GM12872 (cell line): ENCODE data around the gene CDKN2D.

Experiments
- TF ChIP-seq, protein P1 (sequence below): IDR thresholded peaks from 3 replicates; pipeline ENCODE4 v1.5.1; 2011; ENCODE audit warnings: low read depth, mild to moderate bottlenecking, low read length, moderate library complexity; ENCODE audit not compliant: insufficient read depth

CDKN2D gene

DNA sequence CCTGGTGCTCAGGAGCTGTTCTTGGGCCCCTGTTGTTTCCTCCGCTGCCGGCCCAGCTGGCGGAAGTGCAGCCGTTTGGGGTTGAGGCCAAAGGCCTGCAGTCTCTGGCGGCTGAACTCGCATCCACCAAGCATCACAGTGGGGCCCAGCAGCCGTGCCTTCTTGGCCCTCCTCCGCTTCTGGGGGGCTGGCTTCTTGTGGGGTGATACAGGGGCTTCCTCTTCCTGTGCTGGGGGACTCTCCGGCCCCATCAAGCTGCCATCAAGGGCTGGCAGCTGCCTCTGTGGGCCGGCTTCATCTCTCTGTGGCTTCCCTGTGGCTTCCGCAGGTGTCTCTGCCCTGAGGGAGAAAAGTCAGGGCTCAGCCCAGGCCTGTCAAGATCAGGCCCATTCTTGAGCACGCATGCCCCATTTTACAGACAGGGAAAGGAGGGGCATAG, 14.8 kb downstream of the CDKN2D start:
- TF ChIP-seq, protein P1, sequence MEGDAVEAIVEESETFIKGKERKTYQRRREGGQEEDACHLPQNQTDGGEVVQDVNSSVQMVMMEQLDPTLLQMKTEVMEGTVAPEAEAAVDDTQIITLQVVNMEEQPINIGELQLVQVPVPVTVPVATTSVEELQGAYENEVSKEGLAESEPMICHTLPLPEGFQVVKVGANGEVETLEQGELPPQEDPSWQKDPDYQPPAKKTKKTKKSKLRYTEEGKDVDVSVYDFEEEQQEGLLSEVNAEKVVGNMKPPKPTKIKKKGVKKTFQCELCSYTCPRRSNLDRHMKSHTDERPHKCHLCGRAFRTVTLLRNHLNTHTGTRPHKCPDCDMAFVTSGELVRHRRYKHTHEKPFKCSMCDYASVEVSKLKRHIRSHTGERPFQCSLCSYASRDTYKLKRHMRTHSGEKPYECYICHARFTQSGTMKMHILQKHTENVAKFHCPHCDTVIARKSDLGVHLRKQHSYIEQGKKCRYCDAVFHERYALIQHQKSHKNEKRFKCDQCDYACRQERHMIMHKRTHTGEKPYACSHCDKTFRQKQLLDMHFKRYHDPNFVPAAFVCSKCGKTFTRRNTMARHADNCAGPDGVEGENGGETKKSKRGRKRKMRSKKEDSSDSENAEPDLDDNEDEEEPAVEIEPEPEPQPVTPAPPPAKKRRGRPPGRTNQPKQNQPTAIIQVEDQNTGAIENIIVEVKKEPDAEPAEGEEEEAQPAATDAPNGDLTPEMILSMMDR, result no peak

DNA sequence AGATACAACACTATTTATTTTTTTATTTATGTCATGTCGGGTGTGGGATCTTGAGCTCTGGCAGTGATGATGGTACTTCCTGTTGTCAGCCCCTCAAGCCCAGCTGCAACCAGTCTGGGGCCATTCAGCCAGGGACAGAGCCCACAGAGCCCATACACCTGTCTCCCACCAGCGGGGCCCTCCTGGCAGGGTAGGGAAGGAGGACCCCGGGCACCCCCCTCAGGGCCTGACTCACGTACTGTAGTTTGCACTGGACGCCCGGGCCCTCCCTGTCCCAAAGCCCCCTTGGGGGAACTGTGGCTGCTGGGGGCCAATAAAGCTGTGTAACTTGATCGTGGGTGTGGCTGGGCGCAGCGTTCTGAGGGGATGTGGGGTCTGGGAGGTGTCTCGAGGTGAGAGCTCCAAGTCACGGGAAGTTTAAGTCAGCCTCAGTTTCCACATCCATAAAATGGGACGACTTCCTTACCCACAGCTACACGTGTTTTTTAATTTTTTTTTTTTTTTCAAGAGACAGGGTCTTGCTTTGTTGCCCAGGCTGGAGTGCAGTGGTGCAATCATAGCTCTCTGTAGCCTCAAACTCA, 15.6 kb downstream of the CDKN2D start:
- TF ChIP-seq, protein P1, result no peak

DNA sequence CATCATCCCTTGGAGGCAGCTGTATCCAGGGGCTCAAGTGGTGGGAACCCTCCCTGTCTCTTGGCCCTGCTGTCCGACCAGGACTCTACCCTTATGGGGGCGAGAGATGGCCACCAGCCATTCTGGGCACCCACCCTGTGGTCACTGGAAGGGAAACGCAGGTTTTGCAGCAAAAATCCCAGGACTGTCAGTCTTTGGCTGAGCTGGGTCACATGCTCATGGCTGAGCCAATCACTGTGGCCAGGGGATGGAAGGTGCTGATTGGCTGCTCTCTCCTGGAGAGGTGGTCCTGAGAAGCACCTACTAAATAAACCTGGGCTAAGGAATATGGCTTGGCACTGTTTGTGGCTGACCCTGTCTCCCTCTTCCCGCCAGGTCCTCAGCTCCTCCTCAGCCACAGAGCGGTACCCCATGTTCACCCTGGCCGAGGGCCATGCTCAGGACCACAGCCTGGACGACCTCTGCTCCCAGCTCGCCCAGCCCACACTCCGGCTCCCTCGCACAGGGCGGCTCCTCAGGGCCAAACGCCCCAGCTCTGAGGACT, 16.2 kb downstream of the CDKN2D start:
- TF ChIP-seq, protein P1, result no peak

DNA sequence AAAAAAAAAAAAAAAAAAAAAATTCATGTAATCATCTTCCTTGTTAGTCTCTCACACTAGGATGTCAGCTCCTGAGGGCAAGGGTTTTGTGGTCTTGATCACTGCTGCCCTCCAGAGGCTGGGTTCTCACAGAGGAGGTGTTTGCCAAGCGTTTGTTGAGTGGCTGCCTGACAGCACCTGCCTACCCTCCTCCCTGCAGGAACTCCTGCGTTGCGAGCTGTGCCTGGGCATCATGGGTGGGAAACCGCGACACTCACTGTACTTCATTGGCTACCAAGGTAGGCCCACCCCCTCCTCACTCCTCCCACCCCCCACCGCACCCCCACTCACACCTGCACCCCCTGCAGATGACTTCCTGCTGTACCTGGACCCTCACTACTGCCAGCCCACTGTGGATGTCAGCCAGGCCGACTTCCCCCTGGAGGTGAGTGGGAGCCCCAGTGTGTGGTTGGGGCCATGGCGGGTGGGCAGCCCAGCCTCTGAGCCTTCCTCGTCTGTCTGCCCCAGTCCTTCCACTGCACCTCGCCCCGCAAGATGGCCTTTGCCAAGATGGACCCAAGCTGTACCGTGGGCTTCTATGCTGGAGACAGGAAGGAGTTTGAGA, 17.0 kb downstream of the CDKN2D start:
- TF ChIP-seq, protein P1, result peak; percentile 27; the same call in 1 of the 3 replicates

DNA sequence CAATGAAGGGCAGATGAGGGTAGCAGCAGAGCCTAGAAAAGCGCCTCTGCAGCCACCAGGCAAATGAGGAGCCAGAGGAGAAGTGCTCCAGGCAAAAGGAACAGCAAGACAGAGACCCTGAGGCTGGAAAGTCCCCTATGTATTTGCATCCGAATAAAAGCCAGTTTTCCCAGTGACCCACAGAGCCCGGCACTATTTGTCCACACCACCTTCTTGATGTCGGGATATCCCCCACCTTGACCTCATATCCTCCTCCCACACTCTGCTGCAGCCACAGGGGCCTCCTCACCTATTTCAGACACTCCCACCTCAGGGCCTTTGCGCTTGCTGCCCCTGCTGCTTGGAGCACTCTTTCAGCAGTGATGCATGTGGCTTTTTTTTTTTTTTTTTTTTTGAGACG, 18.4 kb downstream of the CDKN2D start:
- TF ChIP-seq, protein P1, result no peak

DNA sequence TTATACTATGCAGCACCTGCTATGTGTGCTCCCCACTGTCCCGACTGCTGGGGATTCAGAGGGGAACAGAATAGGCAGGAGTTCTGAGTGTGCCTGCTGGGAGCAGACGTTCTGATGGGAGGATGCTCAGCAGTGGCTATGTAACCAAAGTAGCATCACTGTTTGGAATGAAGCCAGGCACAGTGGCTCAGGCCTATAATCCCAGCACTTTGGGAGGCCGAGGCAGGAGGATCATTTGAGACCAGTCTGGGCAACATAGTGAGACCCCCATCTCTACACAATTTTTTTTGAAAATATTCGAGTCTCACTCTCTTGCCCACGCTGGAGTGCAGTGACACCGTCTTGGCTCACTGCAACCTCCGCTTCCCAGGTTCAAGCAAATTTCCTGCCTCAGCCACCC, 19.0 kb downstream of the CDKN2D start:
- TF ChIP-seq, protein P1, result no peak

DNA sequence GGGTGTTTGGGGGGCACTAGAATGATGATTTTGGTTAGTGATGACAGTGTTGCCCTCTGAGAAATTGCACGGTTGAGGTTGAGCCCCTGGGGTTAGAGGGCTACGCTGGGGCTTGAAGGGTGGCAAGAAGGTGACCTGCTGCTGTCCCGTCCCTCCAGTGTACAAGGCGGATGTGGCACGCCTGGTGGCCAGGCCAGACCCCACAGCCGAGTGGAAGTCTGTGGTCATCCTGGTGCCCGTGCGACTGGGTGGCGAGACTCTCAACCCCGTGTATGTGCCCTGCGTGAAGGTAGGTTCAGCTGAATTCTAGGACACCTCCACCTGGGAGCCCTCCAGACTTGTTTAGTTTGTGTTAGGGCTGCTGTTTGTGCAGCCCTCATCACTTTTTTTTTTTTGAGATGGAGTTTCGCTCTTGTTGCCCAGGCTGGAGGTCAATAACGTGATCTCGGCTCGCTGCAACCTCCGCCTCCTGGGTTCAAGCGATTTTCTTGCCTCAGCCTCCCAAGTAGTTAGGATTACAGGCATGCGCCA, 20.0 kb downstream of the CDKN2D start:
- TF ChIP-seq, protein P1, result no peak
